CD4-positive, CD25-positive, alpha-beta regulatory T cell (primary cell): ENCODE data around the gene TMEM117. TPM values are rescaled to one million over a fixed set of nuclear protein-coding genes. Genes with fewer than 3 reads are reported as not detected.
"Not testable (repeated sequence)": the region's sequence is repeated elsewhere in the genome, so short reads cannot be mapped to it uniquely, and the experiment has no call there.

Experiments used
- ATAC-seq, 2 donors: fragments of 150-1000 bp; cut with Tn5 transposase; one replicate each; pipeline ENCODE4 v1.10.0; 2021; ENCODE audit warnings: low read depth in 2 of 2, moderate number of reproducible peaks in 2 of 2, moderate library complexity in 1 of 2
- DNase-seq, 3 donors: peaks; one replicate each; pipeline versions ENCODE4 v3.0.0 to v3.0.0-alpha.2; 2012 to 2022; ENCODE audit warnings: mixed read lengths in 1 of 3
- H3K27ac ChIP-seq: one replicate; pipeline ENCODE4 v1.7.0; 2013; ENCODE audit warnings: mild to moderate bottlenecking, low read length; ENCODE audit not compliant: insufficient read depth, poor library complexity, severe bottlenecking
- H3K27me3 ChIP-seq: one replicate; pipeline ENCODE4 v1.7.0; 2013; ENCODE audit warnings: low read length; ENCODE audit not compliant: control insufficient read depth, insufficient read depth
- H3K36me3 ChIP-seq: one replicate; pipeline ENCODE4 v1.7.0; 2013; ENCODE audit warnings: mild to moderate bottlenecking, low read length, moderate library complexity; ENCODE audit not compliant: control insufficient read depth, insufficient read depth
- H3K4me1 ChIP-seq: 2 replicates; pipeline ENCODE4 v1.7.0; 2013; ENCODE audit warnings: mild to moderate bottlenecking, low read length; ENCODE audit not compliant: insufficient read depth, control insufficient read depth, poor library complexity, severe bottlenecking
- H3K4me3 ChIP-seq: one replicate; pipeline ENCODE4 v1.7.0; 2013; ENCODE audit warnings: low read depth, mild to moderate bottlenecking, low read length, moderate library complexity
- H3K9me3 ChIP-seq, 2 experiments: 1 replicate in 1 of 2; 2 replicates in 1 of 2; pipeline ENCODE4 v1.7.0; 2013; ENCODE audit warnings: low read length in 2 of 2, mild to moderate bottlenecking in 1 of 2, moderate library complexity in 1 of 2; ENCODE audit not compliant: control insufficient read depth in 2 of 2
- H3K27ac Mint-ChIP-seq, 3 donors: one replicate each; pipeline ENCODE4 v1.8.0; 2020 to 2022; ENCODE audit warnings: mild to moderate bottlenecking in 3 of 3, mixed read lengths in 3 of 3, moderate library complexity in 2 of 3
- H3K27me3 Mint-ChIP-seq: one replicate; pipeline ENCODE4 v1.8.0; 2022; ENCODE audit warnings: mild to moderate bottlenecking, mixed read lengths
- H3K36me3 Mint-ChIP-seq: one replicate; pipeline ENCODE4 v1.8.0; 2020; ENCODE audit warnings: mixed read lengths
- H3K4me1 Mint-ChIP-seq, 4 donors: one replicate each; pipeline ENCODE4 v1.8.0; 2020 to 2022; ENCODE audit warnings: mixed read lengths in 4 of 4, mild to moderate bottlenecking in 1 of 4
- H3K4me3 Mint-ChIP-seq, 4 donors: one replicate each; pipeline ENCODE4 v1.8.0; 2020 to 2022; ENCODE audit warnings: mild to moderate bottlenecking in 4 of 4, mixed read lengths in 4 of 4, moderate library complexity in 3 of 4
- H3K9me3 Mint-ChIP-seq, 7 donors: one replicate each; pipeline ENCODE4 v1.8.0; 2020 to 2022; ENCODE audit warnings: mixed read lengths in 7 of 7, mild to moderate bottlenecking in 3 of 7, moderate library complexity in 2 of 7
- polyA plus RNA-seq, 4 donors: library from polyadenylated mRNA; unstranded; fragments of 300-500 nt; fragmentation: Illumina TruSeq; gene quantifications; one replicate each; pipeline ENCODE4 v1.2.3, GENCODE V29; 2021
- total RNA-seq: library from RNA; stranded (reverse); gene quantifications from one replicate; pipeline ENCODE4 v1.2.3, GENCODE V29; 2022

TMEM117 gene
- total and polyA plus RNA-seq, 5 donors from 2014 or later, result 2.4 to 4.7 (median 3.2) TPM

DNA sequence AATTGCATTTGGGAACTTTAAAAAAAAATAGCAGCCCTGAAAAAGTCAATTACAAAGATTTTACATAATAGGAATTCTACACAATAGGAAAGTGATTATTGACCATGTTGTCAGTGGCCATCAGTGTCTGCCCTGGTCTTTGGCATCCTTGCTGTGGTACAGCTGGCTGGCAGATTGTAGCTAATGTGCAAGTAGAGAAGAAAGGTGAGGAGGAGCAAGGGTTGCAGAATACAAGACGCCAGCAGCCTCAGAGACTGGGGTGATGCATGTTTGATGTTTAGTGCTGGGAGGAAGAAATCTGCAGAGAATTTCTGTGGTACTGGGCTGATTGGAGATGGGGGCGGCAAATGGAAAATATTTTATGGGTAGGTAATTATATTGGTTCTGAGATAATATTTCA, 322.9 kb downstream of the TMEM117 start:
- Histone ChIP-seq H3K36me3 (no peaks in the 10 kb centered on the region), H3K27me3 (no peaks in the 10 kb centered on the region), H3K4me3 (no peak overlapping the region), H3K4me1 (no peaks in the 10 kb centered on the region), H3K27ac (no peak overlapping the region), H3K9me3 (no peaks in the 10 kb centered on the region)
- no peaks in the 10 kb centered on the region for H3K27me3 Mint-ChIP-seq
- peaks cover 0 to 3% (median 0%) of the 10 kb centered on the region in 4 donors for H3K4me1 Mint-ChIP-seq
- H3K36me3 Mint-ChIP-seq, result no peaks in the 10 kb centered on the region
- H3K9me3 Mint-ChIP-seq, result no peaks in the 10 kb centered on the region
- no peak for DNase-seq
- H3K4me3 Mint-ChIP-seq, result no peak overlapping the region
- no peak overlapping the region for H3K27ac Mint-ChIP-seq
- no peak for ATAC-seq

- no peak for ATAC-seq
- H3K27me3 ChIP-seq, result no peaks in the 10 kb centered on the region
- no peaks in the 10 kb centered on the region for H3K27me3 Mint-ChIP-seq
- H3K4me3 Mint-ChIP-seq, result no peak overlapping the region
- no peaks in the 10 kb centered on the region for H3K9me3 ChIP-seq
- no peaks in the 10 kb centered on the region for H3K36me3 Mint-ChIP-seq
- H3K27ac Mint-ChIP-seq, result no peak overlapping the region
- no peak overlapping the region for H3K4me3 ChIP-seq
- H3K4me1 ChIP-seq, result no peaks in the 10 kb centered on the region
- no peak overlapping the region for H3K27ac ChIP-seq
- H3K4me1 Mint-ChIP-seq, result peaks cover 0 to 3% (median 0%) of the 10 kb centered on the region in 4 donors
- DNase-seq, result no peak
- H3K36me3 ChIP-seq, result no peaks in the 10 kb centered on the region
- H3K9me3 Mint-ChIP-seq, result no peaks in the 10 kb centered on the region
These were observed 323.3 kb downstream of the TMEM117 start for GRCh38 chr12:44159216-44159615.

GRCh38 chr12:44159862-44160261, 324.0 kb downstream of the TMEM117 start:
- ATAC-seq, result no peak
- H3K27me3 ChIP-seq, result no peaks in the 10 kb centered on the region
- H3K9me3 Mint-ChIP-seq, result no peaks in the 10 kb centered on the region
- no peaks in the 10 kb centered on the region for H3K36me3 Mint-ChIP-seq
- no peak overlapping the region for H3K27ac ChIP-seq
- no peak overlapping the region for H3K27ac Mint-ChIP-seq
- no peaks in the 10 kb centered on the region for H3K27me3 Mint-ChIP-seq
- no peak for DNase-seq
- H3K4me1 ChIP-seq, result no peaks in the 10 kb centered on the region
- H3K36me3 ChIP-seq, result no peaks in the 10 kb centered on the region
- peaks cover 0 to 3% (median 0%) of the 10 kb centered on the region in 4 donors for H3K4me1 Mint-ChIP-seq
- H3K4me3 Mint-ChIP-seq, result no peak overlapping the region
- H3K9me3 ChIP-seq, result no peaks in the 10 kb centered on the region
- no peak overlapping the region for H3K4me3 ChIP-seq

- Histone ChIP-seq H3K27ac (no peak overlapping the region), H3K4me1 (no peaks in the 10 kb centered on the region), H3K9me3 (no peaks in the 10 kb centered on the region), H3K36me3 (no peaks in the 10 kb centered on the region), H3K27me3 (no peaks in the 10 kb centered on the region), H3K4me3 (no peak overlapping the region)
- Mint-ChIP-seq H3K4me1 (peaks cover 0 to 3% (median 0%) of the 10 kb centered on the region in 4 donors), H3K36me3 (no peaks in the 10 kb centered on the region), H3K27ac (no peak overlapping the region), H3K9me3 (no peaks in the 10 kb centered on the region), H3K27me3 (no peaks in the 10 kb centered on the region), H3K4me3 (no peak overlapping the region)
- no peak for DNase-seq
- ATAC-seq, result no peak
These were observed 327.1 kb downstream of the TMEM117 start for GRCh38 chr12:44162961-44163360.

GRCh38 chr12:44174053-44174452, 338.2 kb downstream of the TMEM117 start:
- Histone ChIP-seq H3K4me1 (no peaks in the 10 kb centered on the region), H3K36me3 (no peaks in the 10 kb centered on the region), H3K27me3 (no peaks in the 10 kb centered on the region), H3K27ac (no peak overlapping the region), H3K9me3 (no peaks in the 10 kb centered on the region), H3K4me3 (no peak overlapping the region)
- peaks cover 0 to 1% (median 0%) of the 10 kb centered on the region in 7 donors for H3K9me3 Mint-ChIP-seq
- no peaks in the 10 kb centered on the region for H3K4me1 Mint-ChIP-seq
- DNase-seq (no peak), ATAC-seq (no peak)
- no peak overlapping the region for H3K27ac Mint-ChIP-seq
- H3K36me3 Mint-ChIP-seq, result no peaks in the 10 kb centered on the region
- no peaks in the 10 kb centered on the region for H3K27me3 Mint-ChIP-seq
- no peak overlapping the region for H3K4me3 Mint-ChIP-seq

DNA sequence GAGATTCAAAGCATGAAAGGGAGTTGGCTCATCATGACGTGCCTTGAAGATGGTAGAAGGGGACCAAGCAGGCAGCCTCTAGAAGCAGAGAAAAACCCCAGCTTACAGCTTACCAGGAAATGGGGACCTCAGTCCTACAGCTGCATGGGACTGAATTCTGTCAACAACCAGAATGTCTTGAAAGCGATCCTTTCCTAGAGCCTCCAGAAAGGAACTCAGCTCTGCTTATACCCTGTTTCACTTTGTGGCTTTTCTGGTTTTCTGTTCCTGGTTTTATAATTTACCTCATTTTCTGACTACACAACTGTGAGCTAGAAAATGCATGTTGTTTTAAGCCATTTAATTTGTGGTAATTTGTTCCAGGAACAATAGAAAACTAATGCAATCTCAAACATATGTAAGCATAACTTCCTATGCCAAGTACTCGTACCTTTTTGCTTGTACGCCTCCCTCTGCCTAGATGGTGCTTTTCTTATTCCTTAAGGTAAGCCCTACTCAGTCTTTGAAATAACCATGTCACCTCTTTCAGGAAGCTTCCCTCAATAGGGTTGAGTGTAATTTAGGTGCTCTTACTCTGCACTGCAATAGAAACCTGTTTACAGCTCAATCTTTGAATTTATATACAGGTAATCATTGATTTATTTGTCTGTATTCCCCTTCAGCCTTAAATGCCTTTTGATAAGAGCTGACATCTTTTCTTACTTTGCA, 348.8 kb downstream of the TMEM117 start:
- no peak overlapping the region for H3K4me3 ChIP-seq
- H3K9me3 ChIP-seq, result no peaks in the 10 kb centered on the region
- DNase-seq, result no peak
- H3K27me3 Mint-ChIP-seq, result no peaks in the 10 kb centered on the region
- H3K36me3 Mint-ChIP-seq, result no peaks in the 10 kb centered on the region
- H3K36me3 ChIP-seq, result no peaks in the 10 kb centered on the region
- H3K4me1 Mint-ChIP-seq, result no peaks in the 10 kb centered on the region
- H3K27ac Mint-ChIP-seq, result no peak overlapping the region
- no peaks in the 10 kb centered on the region for H3K27me3 ChIP-seq
- no peaks in the 10 kb centered on the region for H3K9me3 Mint-ChIP-seq
- H3K4me3 Mint-ChIP-seq, result no peak overlapping the region
- no peaks in the 10 kb centered on the region for H3K4me1 ChIP-seq
- no peak for ATAC-seq
- no peak overlapping the region for H3K27ac ChIP-seq

- H3K4me1 ChIP-seq, result no peaks in the 10 kb centered on the region
- no peaks in the 10 kb centered on the region for H3K36me3 Mint-ChIP-seq
- H3K4me3 Mint-ChIP-seq, result no peak overlapping the region
- DNase-seq (peak in 1 of 3 donors; percentile 1), ATAC-seq (no peak)
- no peaks in the 10 kb centered on the region for H3K27me3 Mint-ChIP-seq
- H3K27ac Mint-ChIP-seq, result no peak overlapping the region
- H3K27ac ChIP-seq, result no peak overlapping the region
- H3K36me3 ChIP-seq, result no peaks in the 10 kb centered on the region
- H3K9me3 ChIP-seq, result no peaks in the 10 kb centered on the region
- peaks cover 0 to 6% (median 3%) of the 10 kb centered on the region in 7 donors for H3K9me3 Mint-ChIP-seq
- no peak overlapping the region for H3K4me3 ChIP-seq
- H3K4me1 Mint-ChIP-seq, result no peaks in the 10 kb centered on the region
- H3K27me3 ChIP-seq, result no peaks in the 10 kb centered on the region
These were observed 357.4 kb downstream of the TMEM117 start for GRCh38 chr12:44193281-44193680.

DNA sequence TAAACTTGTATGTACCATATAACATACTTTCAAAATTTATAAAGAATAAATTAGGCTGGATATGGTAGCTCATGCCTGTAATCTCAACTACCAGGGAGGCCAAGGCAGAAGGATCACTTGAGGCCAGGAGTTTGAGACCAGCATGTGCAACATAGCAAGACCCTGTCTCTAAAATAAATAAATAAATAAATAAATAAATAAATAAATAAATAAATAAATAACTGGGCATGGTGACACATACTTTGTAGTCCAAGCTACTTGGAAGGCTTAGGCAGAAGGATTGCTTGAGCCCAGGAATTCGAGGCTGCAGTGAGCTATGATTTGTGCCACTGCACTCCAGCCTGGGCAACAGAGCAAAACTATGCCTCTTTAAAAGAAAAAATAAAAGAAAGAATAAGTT, 359.8 kb downstream of the TMEM117 start:
- not testable (repeated sequence) for H3K36me3 ChIP-seq, H3K27ac Mint-ChIP-seq, H3K4me1 ChIP-seq, DNase-seq, H3K4me1 Mint-ChIP-seq, H3K36me3 Mint-ChIP-seq, H3K9me3 Mint-ChIP-seq, H3K27me3 Mint-ChIP-seq, H3K4me3 Mint-ChIP-seq, H3K27me3 ChIP-seq, H3K27ac ChIP-seq, H3K9me3 ChIP-seq, H3K4me3 ChIP-seq, ATAC-seq
